GM21515 (cell line): ENCODE data around the gene TRIP13.

ENCODE experiments used
- ATAC-seq: cut with Tn5 transposase; IDR thresholded peaks from one replicate; pipeline ENCODE4 v1.9.1; 2021; ENCODE audit not compliant: unreplicated experiment

The TRIP13 gene

DNA sequence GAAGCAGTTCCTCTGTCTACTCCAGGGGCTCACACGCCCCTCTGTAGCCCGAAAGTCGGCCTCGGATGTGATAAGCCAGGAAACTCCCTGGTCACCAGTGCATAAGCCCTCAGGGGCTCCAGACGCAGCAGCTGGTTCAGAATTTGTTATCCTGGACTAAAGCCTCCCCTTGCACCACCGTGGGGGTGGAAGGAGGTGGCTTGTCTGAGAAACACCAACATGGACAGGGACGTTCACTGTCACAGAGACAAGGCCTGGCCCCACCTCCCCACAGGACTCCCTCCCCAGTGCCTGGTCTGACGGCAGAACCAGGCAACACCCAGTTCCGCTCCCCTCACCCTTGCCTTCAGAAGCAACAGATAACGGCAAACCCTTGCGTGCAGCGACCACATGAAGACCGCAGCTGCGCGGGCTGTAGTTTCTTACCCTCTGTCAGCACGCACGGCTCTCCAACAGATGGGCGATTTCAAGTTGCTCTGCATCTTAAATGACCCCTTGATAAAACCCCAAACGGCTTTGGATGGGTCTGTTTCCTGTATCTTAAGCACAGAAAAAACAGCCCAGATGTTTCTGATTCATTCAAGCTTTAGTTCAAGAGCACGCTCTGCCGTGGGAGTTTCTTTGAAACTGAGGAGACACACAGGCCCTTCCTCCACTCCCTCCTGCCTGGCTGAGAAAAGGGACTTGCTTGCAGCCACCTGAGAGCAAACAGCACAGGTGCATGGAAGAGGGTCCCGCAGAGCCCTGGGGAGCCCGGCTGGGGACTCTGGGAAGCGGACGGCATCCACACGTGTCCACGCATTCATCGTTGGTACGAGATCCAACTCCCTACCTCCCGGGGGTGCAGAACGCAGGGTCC lies 71.2 kb downstream of the TRIP13 start:
- peak; percentile 65 for ATAC-seq

DNA sequence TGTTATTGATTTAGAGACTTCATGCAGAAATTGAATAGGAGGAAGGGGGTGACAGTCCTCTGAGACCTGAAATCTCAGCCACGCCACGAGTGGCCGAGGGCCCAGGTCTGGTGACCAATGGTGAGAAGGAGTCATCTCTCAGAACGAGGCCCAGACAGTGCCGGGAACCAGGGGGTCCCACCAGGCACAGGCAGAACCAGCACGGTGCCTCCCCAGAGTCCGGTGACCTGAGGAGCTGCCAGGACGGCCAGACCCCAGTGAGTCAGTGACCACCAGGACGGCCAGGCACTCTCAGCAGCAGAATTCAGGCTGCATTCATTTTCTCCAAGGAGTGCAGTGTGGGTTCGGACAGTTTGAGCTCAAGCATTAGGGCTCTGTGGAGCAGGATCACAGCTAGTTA lies 72.1 kb downstream of the TRIP13 start:
- ATAC-seq = no peak

DNA sequence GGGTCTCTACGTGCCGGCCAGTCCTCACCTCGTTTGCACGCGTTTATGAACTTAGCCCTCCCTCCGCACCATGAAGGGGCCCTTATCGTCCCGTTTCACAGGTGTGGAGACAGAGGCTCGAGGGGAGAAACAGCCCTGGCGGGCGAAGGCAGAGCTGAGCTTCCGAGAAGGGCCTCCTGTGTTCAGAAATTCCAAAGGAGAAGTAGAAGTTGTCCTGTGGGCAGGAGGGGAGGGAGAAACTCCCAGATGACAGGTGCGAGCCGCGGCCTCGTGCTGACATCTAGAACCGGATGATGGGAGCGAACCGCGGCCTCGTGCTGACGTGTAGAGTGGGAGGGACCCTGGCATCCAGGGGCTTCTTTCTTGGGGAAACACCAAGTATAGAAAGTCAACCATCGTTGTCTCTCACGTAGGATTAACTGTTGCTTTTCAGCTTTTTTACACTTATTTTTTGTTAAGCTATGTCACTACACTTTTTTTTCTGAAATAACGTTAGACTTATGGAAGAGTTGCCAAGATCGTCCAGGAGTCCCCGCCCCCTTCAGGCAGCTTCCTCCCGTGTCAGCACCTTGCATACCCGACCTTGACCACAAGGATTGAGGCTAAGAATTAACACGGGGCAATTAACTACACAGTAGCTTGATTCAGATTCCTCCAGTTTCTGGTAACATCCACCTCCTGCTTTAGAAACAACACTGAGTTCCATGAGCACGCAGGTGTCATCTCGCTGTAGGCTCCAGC lies 73.1 kb downstream of the TRIP13 start:
- no peak for ATAC-seq

DNA sequence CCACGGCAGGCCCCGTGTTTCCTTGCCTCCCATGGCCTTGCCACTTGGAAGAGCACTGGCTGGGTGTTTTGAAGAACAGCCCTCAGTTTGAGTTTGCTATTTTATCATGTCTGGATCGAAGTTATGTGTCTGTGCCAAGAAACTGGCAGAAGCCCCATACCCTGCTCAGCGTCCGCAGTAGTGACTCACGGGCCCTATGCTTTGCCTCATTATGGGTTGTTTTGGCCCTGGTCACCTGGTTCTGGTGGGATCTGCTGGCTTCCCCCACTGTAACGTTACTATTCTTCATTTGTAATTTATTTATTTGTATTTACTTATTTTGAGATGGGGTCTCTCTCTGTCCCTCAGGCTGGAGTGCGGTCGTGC lies 73.6 kb downstream of the TRIP13 start:
- no peak for ATAC-seq

DNA sequence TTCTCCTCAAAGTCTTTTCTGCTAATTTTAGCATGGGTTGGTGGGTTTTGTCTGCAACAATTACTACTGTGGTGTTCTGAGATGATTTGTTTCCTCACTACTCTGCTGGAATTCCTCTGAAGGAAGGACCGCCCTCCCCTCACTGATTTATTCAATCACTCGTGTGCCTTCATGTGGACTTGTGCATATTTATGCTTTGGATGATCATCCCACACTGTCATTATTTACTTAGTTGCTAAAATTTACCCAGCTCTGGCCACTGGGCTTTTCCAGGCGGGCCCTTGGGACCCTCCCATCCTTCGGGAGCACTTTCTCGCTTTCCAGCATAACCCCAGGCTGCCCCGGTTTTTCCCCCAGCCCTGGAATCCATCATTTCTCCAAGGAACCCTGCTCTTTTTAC lies 74.3 kb downstream of the TRIP13 start:
- no peak for ATAC-seq
